HEK293T (cell line): ENCODE data around the gene CFD.
"Not testable (repeated sequence)": the region's sequence is repeated elsewhere in the genome, so short reads cannot be mapped to it uniquely, and the experiment has no call there.

Experiments used
- CTCF ChIA-PET: fragments of 350-600 bp; formaldehyde crosslinking; extraction: SDS; loops from one replicate; lab custom pipeline; 2021; ENCODE audit warnings: antibody characterized with exemption, inconsistent platforms; lab: Yijun Ruan, JAX
- POLR2A ChIA-PET: fragments of 350-600 bp; formaldehyde crosslinking; extraction: SDS; loops from one replicate; lab custom pipeline; 2020; ENCODE audit warnings: antibody characterized with exemption, inconsistent platforms; lab: Yijun Ruan, JAX
- DNase-seq: peaks from one replicate; pipeline ENCODE4 v3.0.0; 2012; ENCODE audit warnings: mixed read lengths; ENCODE audit errors: extremely low spot score
- ARNT ChIP-seq: fragments of 450-650 bp; IDR thresholded peaks from 2 replicates; pipeline ENCODE4 v1.6.1; 2017; ENCODE audit warnings: mild to moderate bottlenecking
- BHLHE40 ChIP-seq: fragments of 450-650 bp; IDR thresholded peaks from 2 replicates; pipeline ENCODE4 v1.6.1; 2016; ENCODE audit warnings: mild to moderate bottlenecking, moderate library complexity, borderline replicate concordance
- CTBP1 ChIP-seq: fragments of 450-650 bp; IDR thresholded peaks from 2 replicates; pipeline ENCODE4 v1.6.1; 2016; ENCODE audit warnings: borderline replicate concordance
- ELF4 ChIP-seq: fragments of 450-650 bp; IDR thresholded peaks from 2 replicates; pipeline ENCODE4 v1.6.1; 2017; ENCODE audit warnings: antibody characterized with exemption
- FOXA1 ChIP-seq: fragments of 450-650 bp; IDR thresholded peaks from 2 replicates; pipeline ENCODE4 v1.6.1; 2016; ENCODE audit warnings: mild to moderate bottlenecking
- FOXK2 ChIP-seq: fragments of 450-650 bp; IDR thresholded peaks from 2 replicates; pipeline ENCODE4 v1.6.1; 2016; ENCODE audit warnings: mild to moderate bottlenecking
- FOXM1 ChIP-seq: fragments of 450-650 bp; IDR thresholded peaks from 2 replicates; pipeline ENCODE4 v1.6.1; 2017; ENCODE audit warnings: mild to moderate bottlenecking, borderline replicate concordance
- HDGF ChIP-seq: fragments of 450-650 bp; IDR thresholded peaks from 2 replicates; pipeline ENCODE4 v1.6.1; 2017; ENCODE audit warnings: antibody characterized with exemption, borderline replicate concordance
- L3MBTL2 ChIP-seq: fragments of 450-650 bp; conservative IDR thresholded peaks from 2 replicates; pipeline ENCODE4 v1.6.1; 2016; ENCODE audit warnings: mild to moderate bottlenecking
- LEF1 ChIP-seq: fragments of 450-650 bp; IDR thresholded peaks from 2 replicates; pipeline ENCODE4 v1.6.1; 2017; ENCODE audit warnings: mild to moderate bottlenecking, borderline replicate concordance
- NFRKB ChIP-seq: fragments of 450-650 bp; IDR thresholded peaks from 2 replicates; pipeline ENCODE4 v1.6.1; 2016; ENCODE audit warnings: mild to moderate bottlenecking, moderate library complexity
- SP1 ChIP-seq: fragments of 450-650 bp; IDR thresholded peaks from 2 replicates; pipeline ENCODE4 v1.6.1; 2017
- SUZ12 ChIP-seq: fragments of 450-650 bp; IDR thresholded peaks from 2 replicates; pipeline ENCODE4 v1.6.1; 2016; ENCODE audit warnings: mild to moderate bottlenecking
- TARDBP ChIP-seq: fragments of 450-650 bp; IDR thresholded peaks from 2 replicates; pipeline ENCODE4 v1.6.1; 2016
- ZNF384 ChIP-seq: fragments of 450-650 bp; IDR thresholded peaks from 2 replicates; pipeline ENCODE4 v1.6.1; 2016
- TF ChIP-seq, protein P1 (sequence below): fragments of 450-650 bp; IDR thresholded peaks from 2 replicates; pipeline ENCODE4 v1.6.1; 2016

CFD gene

GRCh38 chr19:848386-848921, 11.0 kb upstream of the CFD start:
- TF ChIP-seq ARNT (no peak), SUZ12 (no peak), BHLHE40 (no peak), CTBP1 (no peak), LEF1 (no peak), TARDBP (no peak)
- CTCF ChIA-PET = interaction anchor here (0.6 to 1.2 kb wide), 2 partner anchors 9 to 79 kb away, joined by 4 to 5 read pairs; no protein-coding TSS in a partner anchor
- POLR2A ChIA-PET = no interaction called here
- no peak for DNase-seq

DNA sequence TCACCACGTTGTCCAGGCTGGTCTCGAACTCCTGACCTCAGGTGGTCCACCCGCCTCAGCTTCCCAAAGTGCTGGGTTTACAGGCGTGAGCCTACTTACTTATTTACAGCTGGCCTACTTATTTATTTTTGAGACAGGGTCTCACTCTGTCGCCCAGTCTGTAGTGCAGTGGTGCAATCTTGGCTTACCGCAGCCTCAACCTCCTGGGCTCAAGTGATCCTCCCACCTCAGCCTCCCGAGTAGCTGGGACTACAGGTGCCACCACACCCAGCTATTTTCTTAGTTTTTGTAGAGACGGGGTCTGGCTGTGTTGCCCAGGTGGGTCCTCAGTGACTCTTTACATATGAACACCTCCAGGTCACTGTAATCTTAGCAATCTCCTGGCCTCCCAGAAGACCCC, 10.3 kb upstream of the CFD start:
- POLR2A ChIA-PET = interaction anchor here (0.9 kb wide), 1 partner anchor 52 kb away, joined by 3 read pairs; the partner anchor contains the start of gene PTBP1
- DNase-seq = not testable (repeated sequence)
- CTCF ChIA-PET = interaction anchor here (1.2 kb wide), 1 partner anchor 9 kb away, joined by 5 read pairs; no protein-coding TSS in a partner anchor

- CTCF ChIA-PET = no interaction called here
- POLR2A ChIA-PET = no interaction called here
- TF ChIP-seq LEF1 (no peak), TARDBP (no peak), SUZ12 (no peak), L3MBTL2 (no peak), FOXA1 (no peak), NFRKB (no peak), CTBP1 (no peak), FOXM1 (no peak), BHLHE40 (no peak)
- TF ChIP-seq, protein P1, sequence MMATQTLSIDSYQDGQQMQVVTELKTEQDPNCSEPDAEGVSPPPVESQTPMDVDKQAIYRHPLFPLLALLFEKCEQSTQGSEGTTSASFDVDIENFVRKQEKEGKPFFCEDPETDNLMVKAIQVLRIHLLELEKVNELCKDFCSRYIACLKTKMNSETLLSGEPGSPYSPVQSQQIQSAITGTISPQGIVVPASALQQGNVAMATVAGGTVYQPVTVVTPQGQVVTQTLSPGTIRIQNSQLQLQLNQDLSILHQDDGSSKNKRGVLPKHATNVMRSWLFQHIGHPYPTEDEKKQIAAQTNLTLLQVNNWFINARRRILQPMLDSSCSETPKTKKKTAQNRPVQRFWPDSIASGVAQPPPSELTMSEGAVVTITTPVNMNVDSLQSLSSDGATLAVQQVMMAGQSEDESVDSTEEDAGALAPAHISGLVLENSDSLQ = no peak
- no peak for DNase-seq
Measured at GRCh38 chr19:850221-850978, 9.1 kb upstream of the CFD start.

DNA sequence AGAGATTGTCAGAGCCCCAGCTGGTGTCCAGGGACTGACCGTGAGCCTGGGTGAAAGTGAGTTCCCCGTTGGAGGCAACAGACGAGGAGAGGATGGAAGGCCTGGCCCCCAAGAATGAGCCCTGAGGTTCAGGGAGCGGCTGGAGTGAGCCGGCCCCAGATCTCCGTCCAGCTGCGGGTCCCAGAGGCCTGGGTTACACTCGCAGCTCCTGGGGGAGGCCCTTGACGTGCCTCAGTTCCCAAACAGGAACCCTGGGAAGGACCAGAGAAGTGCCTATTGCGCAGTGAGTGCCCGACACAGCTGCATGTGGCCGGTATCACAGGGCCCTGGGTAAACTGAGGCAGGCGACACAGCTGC, 8.5 kb upstream of the CFD start:
- TF ChIP-seq TARDBP = no peak
- TF ChIP-seq ZNF384 = no peak
- TF ChIP-seq ELF4 = no peak
- TF ChIP-seq, protein P1 = no peak
- no peak for TF ChIP-seq HDGF
- TF ChIP-seq FOXA1 = no peak
- no peak for TF ChIP-seq L3MBTL2
- TF ChIP-seq FOXK2 = no peak
- TF ChIP-seq SP1 = no peak
- TF ChIP-seq ARNT = no peak
- no peak for TF ChIP-seq CTBP1
- TF ChIP-seq SUZ12 = no peak
- TF ChIP-seq FOXM1 = no peak
- TF ChIP-seq LEF1 = no peak
- ChIA-PET POLR2A (no interaction called here), CTCF (no interaction called here)
- DNase-seq = no peak

DNA sequence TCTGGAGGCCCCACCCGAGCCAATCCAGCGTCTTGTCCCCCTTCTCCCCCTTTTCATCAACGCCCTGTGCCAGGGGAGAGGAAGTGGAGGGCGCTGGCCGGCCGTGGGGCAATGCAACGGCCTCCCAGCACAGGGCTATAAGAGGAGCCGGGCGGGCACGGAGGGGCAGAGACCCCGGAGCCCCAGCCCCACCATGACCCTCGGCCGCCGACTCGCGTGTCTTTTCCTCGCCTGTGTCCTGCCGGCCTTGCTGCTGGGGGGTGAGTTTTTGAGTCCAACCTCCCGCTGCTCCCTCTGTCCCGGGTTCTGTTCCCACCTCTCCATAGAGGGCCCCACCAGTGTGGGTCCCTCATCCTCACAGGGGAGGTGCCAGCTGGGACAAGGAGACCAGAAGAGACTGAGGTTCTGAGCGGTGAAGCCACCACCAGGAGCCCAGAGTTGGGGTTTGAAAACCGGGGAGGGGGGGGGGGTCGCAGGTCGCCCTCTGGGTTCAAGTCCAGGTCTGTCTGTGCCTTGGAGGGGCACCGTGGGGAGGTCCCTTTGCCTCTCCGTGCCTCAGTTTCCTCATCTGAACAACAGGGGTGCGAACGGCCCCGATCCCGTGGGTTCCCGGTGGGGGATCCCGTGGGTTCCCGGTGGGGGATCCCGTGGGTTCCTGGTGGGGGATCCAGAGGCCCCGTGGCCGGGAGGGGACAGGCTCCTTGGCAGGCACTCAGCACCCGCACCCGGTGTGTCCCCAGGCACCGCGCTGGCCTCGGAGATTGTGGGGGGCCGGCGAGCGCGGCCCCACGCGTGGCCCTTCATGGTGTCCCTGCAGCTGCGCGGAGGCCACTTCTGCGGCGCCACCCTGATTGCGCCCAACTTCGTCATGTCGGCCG, 7.1 kb upstream of the CFD start, which contains the start of gene ELANE:
Gene ELANE (plus strand): TSS at position 168 of the 878 bp plus-strand sequence. CDS start 26 bp downstream, at position 194.
- no peak for DNase-seq
- POLR2A ChIA-PET = no interaction called here
- TF ChIP-seq SP1 (no peak), LEF1 (no peak), TARDBP (no peak), HDGF (no peak), CTBP1 (no peak), FOXA1 (no peak), FOXK2 (no peak), ELF4 (no peak), NFRKB (no peak), L3MBTL2 (no peak), FOXM1 (no peak)
- TF ChIP-seq, protein P1 = no peak
- CTCF ChIA-PET = no interaction called here

DNA sequence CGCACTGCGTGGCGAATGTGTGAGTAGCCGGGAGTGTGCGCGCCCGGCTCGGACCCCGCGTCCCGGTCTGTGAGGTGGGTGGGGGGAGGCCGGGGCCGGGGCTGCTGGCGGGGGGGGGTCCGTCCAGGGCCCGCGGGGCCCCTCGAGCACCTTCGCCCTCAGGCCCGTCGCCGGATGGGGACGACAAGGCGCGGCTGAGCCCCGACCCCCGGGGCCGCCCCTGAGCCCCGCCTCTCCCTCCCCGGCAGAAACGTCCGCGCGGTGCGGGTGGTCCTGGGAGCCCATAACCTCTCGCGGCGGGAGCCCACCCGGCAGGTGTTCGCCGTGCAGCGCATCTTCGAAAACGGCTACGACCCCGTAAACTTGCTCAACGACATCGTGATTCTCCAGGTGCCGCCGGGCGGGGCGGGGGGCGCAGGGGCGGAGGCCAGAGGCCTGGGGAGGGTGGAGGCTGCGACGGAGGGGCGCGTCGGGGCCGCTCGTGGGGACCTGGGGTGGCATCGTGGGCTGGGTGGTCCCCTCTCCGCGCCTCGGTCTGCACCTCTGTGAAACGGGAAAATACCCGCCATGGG, 6.4 kb upstream of the CFD start:
- CTCF ChIA-PET = no interaction called here
- POLR2A ChIA-PET = no interaction called here
- no peak for TF ChIP-seq TARDBP
- no peak for TF ChIP-seq FOXA1
- TF ChIP-seq ZNF384 = no peak
- TF ChIP-seq LEF1 = no peak
- no peak for TF ChIP-seq FOXK2
- TF ChIP-seq CTBP1 = no peak
- no peak for TF ChIP-seq ARNT
- TF ChIP-seq HDGF = no peak
- no peak for TF ChIP-seq FOXM1
- no peak for DNase-seq
